K562 (cell line): Measurements from ENCODE around the gene THAP9. TPM values are rescaled to one million over a fixed set of nuclear protein-coding genes. Genes with fewer than 3 reads are reported as not detected.
A peak's percentile ranks its signal among the peaks of the same experiment; 100 is the strongest.

ENCODE experiments used
- BACH1 ChIP-seq: fragments of 200-800 bp; sonication (Bioruptor generic); IDR thresholded peaks from 2 replicates; pipeline ENCODE4 v1.6.1; 2016; ENCODE audit warnings: missing genetic modification characterization, missing compliant biosample characterization
- FOXK2 ChIP-seq, 2 experiments: fragments of 450-650 bp; IDR thresholded peaks in 1 of 2; conservative IDR thresholded peaks in 1 of 2; 2 replicates each; pipeline ENCODE4 v1.6.1; 2016; ENCODE audit warnings: low read depth in 2 of 2, mild to moderate bottlenecking in 1 of 2
- IRF1 ChIP-seq: sonication (generic); formaldehyde crosslinking; IDR thresholded peaks from 2 replicates; pipeline ENCODE4 v1.8.0; 2022; ENCODE audit warnings: missing genetic modification reagents, mild to moderate bottlenecking, borderline replicate concordance
- LARP7 ChIP-seq: fragments of 450-650 bp; IDR thresholded peaks from 2 replicates; pipeline ENCODE4 v1.6.1; 2016
- MIER1 ChIP-seq: fragments of 450-650 bp; IDR thresholded peaks from 2 replicates; pipeline ENCODE4 v1.6.1; 2016; ENCODE audit warnings: antibody characterized with exemption, mild to moderate bottlenecking, low read depth
- NCOA6 ChIP-seq: fragments of 450-650 bp; IDR thresholded peaks from 2 replicates; pipeline ENCODE4 v1.6.1; 2017; ENCODE audit warnings: mild to moderate bottlenecking
- PHB ChIP-seq: fragments of 250-450 bp; sonication (Bioruptor Pico); IDR thresholded peaks from 2 replicates; pipeline ENCODE4 v1.5.0; 2021
- PKNOX1 ChIP-seq: fragments of 450-650 bp; IDR thresholded peaks from 2 replicates; pipeline ENCODE4 v1.6.1; 2016
- PTBP1 ChIP-seq: fragments of 200-400 bp; formaldehyde crosslinking; IDR thresholded peaks from 2 replicates; pipeline ENCODE4 v1.6.1; 2017; ENCODE audit warnings: low read depth, low read length
- RHOXF2B ChIP-seq: fragments of 250-450 bp; sonication (Bioruptor Pico); conservative IDR thresholded peaks from 2 replicates; pipeline ENCODE4 v1.5.1; 2021
- TFAP4 ChIP-seq: sonication (generic); formaldehyde crosslinking; IDR thresholded peaks from 2 replicates; pipeline ENCODE4 v1.8.0; 2022; ENCODE audit warnings: missing genetic modification reagents, mild to moderate bottlenecking, moderate library complexity, borderline replicate concordance
- ZBTB34 ChIP-seq: fragments of 250-450 bp; sonication (Bioruptor Pico); IDR thresholded peaks from 2 replicates; pipeline ENCODE4 v1.8.0; 2021; ENCODE audit warnings: mild to moderate bottlenecking, moderate library complexity
- ZFP36 ChIP-seq: fragments of 150-350 bp; IDR thresholded peaks from 2 replicates; pipeline ENCODE4 v1.6.1; 2018; ENCODE audit warnings: low read length, low read depth; ENCODE audit not compliant: partially characterized antibody
- ZKSCAN3 ChIP-seq: fragments of 250-450 bp; sonication (Bioruptor Pico); IDR thresholded peaks from 2 replicates; pipeline ENCODE4 v1.4.0; 2020
- ZNF764 ChIP-seq: fragments of 250-450 bp; sonication (Bioruptor Pico); IDR thresholded peaks from 2 replicates; pipeline ENCODE4 v1.4.0; 2020; ENCODE audit warnings: low read depth, mild to moderate bottlenecking, moderate library complexity
- ZSCAN32 ChIP-seq: fragments of 450-650 bp; formaldehyde crosslinking; IDR thresholded peaks from 2 replicates; pipeline ENCODE4 v1.4.0; 2020; ENCODE audit warnings: mild to moderate bottlenecking, moderate library complexity
- polyA plus RNA-seq, 8 experiments: library from polyadenylated mRNA; depleted of rRNA in 4 of 8; stranded (reverse) in 5 of 8; unstranded in 3 of 8; fragments of >200 nt; fragmentation: Nextera tagmentation in 2 of 8; fragmentation: Illumina TruSeq in 1 of 8; extraction: Ambion mirVana in 2 of 8; extraction: Trizol in 1 of 8; gene quantifications; 2 replicates each; pipeline versions ENCODE4 v1.2.1 to v1.2.3, GENCODE V29; 2011 to 2014; ENCODE audit warnings: inconsistent platforms in 1 of 8, missing spikeins in 1 of 8
- total RNA-seq, 7 experiments: library from RNA; depleted of rRNA in 6 of 7; stranded (reverse); fragments of >200 nt in 6 of 7; fragmentation: Illumina TruSeq in 2 of 7; extraction: Trizol in 2 of 7; gene quantifications; 2 replicates each; pipeline versions ENCODE4 v1.2.1 to v1.2.3, GENCODE V29; 2011 to 2021; ENCODE audit warnings: low replicate concordance in 1 of 7
- TF ChIP-seq, protein P1 (sequence below): fragments of 250-450 bp; sonication (Bioruptor Pico); IDR thresholded peaks from 2 replicates; pipeline ENCODE4 v1.5.0; 2021; ENCODE audit warnings: mild to moderate bottlenecking, moderate library complexity
- TF ChIP-seq, protein P2 (sequence below): fragments of 450-650 bp; IDR thresholded peaks from 2 replicates; pipeline ENCODE4 v1.6.1; 2017; ENCODE audit warnings: mild to moderate bottlenecking, moderate library complexity

Gene THAP9
- total and polyA plus RNA-seq, 9 of the 15 experiments (the other 6 are each of a cell fraction or from before 2014, with no cell fraction given), result 3.4 to 7.0 (median 5.4) TPM

- TF ChIP-seq, protein P1, sequence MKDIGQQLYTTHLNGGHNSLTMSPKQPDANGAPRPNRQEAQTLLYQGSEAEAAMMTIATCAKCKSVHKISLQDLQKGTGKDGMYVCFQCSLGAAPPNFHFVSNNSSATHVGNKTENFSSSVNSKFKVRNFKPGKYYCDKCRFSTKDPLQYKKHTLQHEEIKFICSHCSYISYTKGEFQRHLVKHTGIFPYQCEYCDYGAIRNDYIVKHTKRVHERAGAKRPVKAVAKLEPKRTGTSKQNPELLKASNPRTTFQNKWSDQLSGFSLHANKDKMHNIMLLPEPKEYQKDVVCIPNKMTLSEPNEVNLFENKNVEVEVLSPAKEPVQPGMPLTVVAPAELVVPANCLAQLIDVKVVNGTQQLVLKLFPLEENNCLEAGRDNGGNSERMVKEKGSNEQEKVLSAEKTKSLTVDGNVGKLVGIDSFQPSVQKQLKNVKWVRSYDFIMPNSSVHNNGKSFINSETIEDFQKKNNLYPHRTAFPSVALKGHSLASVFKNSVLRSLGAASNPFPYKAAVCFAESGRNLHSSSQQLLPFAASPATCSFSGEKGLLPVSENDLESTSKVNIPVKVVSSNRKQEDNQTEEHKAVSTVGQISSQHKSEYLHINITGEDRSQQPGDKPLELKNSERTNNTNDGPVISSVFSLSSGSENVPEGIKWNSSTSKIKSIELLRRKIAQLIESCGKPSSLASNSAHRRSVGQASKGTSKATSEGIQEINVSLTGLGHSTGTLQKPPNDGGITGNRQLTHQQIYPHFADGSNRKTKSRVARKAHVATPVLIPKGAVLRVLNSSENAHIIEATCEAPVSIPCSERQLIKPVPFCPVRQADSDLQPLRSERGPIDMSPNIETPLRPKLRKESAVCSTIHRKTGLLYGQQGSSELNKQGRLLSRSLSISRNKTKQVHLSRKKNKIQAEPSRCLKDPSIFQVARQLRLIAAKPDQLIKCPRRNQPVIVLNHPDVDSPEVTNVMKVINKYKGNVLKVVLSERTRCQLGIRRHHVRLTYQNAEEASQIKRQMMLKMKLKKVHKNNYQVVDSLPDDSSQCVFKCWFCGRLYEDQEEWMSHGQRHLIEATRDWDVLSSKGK (CRISPR knock-in tag), result no peak
- TF ChIP-seq ZNF764 (CRISPR knock-in tag), result no peak
- no peak for TF ChIP-seq IRF1 (CRISPR knock-in tag)
- TF ChIP-seq MIER1, result no peak; the same call in 1 of the 2 replicates
- TF ChIP-seq ZBTB34 (CRISPR knock-in tag), result no peak
- TF ChIP-seq ZFP36, result no peak
- TF ChIP-seq FOXK2 (conservative IDR thresholded peaks at IDR 0.05 in 1 of 2, IDR thresholded peaks at IDR 0.05 in 1 of 2; ENCODE audit: low read depth in 2 of 2), result 0 out of 4 replicates have a peak, but pooled peaks of 1 of the 2 experiments have one; percentile 0
- no peak for TF ChIP-seq PHB (CRISPR knock-in tag)
- TF ChIP-seq PKNOX1, result no peak
- no peak for TF ChIP-seq RHOXF2B (CRISPR knock-in tag)
- TF ChIP-seq, protein P2, sequence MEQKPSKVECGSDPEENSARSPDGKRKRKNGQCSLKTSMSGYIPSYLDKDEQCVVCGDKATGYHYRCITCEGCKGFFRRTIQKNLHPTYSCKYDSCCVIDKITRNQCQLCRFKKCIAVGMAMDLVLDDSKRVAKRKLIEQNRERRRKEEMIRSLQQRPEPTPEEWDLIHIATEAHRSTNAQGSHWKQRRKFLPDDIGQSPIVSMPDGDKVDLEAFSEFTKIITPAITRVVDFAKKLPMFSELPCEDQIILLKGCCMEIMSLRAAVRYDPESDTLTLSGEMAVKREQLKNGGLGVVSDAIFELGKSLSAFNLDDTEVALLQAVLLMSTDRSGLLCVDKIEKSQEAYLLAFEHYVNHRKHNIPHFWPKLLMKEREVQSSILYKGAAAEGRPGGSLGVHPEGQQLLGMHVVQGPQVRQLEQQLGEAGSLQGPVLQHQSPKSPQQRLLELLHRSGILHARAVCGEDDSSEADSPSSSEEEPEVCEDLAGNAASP, result no peak
- TF ChIP-seq NCOA6, result no peak
- 0 out of 2 replicates have a peak, but pooled peaks have one; percentile 48 for TF ChIP-seq BACH1
- no peak for TF ChIP-seq ZSCAN32
- TF ChIP-seq TFAP4 (CRISPR knock-in tag), result no peak
- TF ChIP-seq ZKSCAN3, result no peak
- TF ChIP-seq PTBP1, result no peak
- TF ChIP-seq LARP7, result no peak
Measured at GRCh38 chr4:82901183-82901718, 716 bp downstream of the THAP9 start (continued).
